ENCODE data around the gene COL6A6. TPM values are rescaled to one million over a fixed set of nuclear protein-coding genes. Genes with fewer than 3 reads are reported as not detected.

COL6A6 gene
- polyA plus RNA-seq (2011; rRNA removed) (not detected in 2 replicates), polyA minus RNA-seq (2011; rRNA and poly(A)+ RNA removed) (not detected in 2 replicates)

DNA sequence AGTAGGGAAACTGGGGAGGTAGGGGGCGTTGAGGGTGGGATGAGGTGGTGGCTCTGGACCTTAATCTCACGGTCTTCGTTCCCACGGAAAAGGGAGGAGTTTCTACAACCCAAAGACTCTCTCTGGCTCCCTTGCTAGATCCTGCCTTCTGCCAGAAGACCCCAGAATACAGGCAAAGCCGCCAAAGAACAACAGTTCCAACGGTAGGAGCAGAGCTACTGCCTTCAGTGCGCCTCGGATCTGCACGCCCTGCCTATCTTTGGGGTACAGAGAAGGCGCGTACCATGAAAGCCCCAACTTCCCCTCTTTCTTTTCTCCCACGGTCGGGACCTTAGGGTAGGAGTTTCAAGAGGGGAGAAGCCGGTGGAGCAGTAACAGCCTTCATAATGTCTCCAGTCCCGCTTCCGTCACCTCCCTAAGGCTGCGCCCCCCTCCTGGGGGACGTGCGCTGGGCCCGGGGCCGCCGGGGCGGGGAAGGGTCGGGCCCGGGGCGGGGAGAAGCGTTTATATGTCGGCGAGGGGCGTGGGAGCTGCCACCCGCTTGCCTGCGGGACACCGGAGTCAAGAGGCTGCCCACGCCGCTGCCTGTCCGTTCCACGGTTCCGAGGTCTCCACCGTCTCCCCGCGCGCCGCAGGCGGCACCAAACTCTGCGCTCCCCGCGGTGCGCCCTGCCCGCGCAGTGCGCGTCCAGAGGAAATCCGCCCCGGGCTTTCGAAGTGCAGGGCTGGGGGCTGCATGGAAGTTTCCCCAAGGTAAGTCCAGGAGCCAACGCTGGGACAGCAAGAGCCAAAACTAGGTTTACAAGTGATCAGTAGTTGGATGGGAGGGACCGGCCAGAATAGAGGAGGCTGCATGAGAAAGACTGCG lies at the start of gene COL6A6:
TSS of gene COL6A6 (plus strand) at position 533 of the 868 bp plus-strand sequence. CDS start 43,188 bp downstream, outside the sequence.
- no peak for TF ChIP-seq CTCF (IDR thresholded peaks at IDR 0.05; ENCODE audit: insufficient read depth, low read depth, low read length)
- Histone ChIP-seq H3K27me3 (ENCODE audit: control insufficient read depth, insufficient read depth, low read length) (peaks cover 2% of the 10 kb centered on the region), H3K4me3 (ENCODE audit: low read depth, low read length) (no peak within 1 kb of the TSS), H3K36me3 (ENCODE audit: control insufficient read depth, insufficient read depth, low read length) (no peaks in the 10 kb centered on the region)
- no peak for DNase-seq (ENCODE audit: low read depth)
- ChIA-PET CTCF (no interaction called here), POLR2A (no interaction called here)

DNA sequence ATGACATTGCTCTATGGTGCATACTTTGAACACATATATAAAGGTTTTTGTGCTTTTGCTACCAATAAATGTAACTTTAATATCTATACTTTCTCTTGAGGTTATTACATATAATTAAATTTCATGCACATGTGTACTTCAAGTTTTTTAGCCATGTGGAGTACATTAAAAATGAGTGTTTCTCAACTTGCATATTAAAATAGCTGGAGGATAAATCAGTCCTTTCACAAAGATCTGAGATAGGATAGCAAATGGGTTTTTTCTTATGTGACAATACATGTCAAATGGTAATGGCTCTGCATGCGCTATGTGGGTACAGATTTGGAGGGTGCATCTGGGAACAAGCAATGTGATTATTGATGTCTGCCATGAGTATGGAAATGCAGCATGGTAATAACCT lies 48.7 kb upstream of the COL6A6 start:
- no peak for TF ChIP-seq CTCF (IDR thresholded peaks at IDR 0.05; ENCODE audit: insufficient read depth, low read depth, low read length)
- no peak overlapping the region for H3K4me3 ChIP-seq (ENCODE audit: low read depth, low read length)
- POLR2A ChIA-PET = no interaction called here
- no peak for DNase-seq (ENCODE audit: low read depth)
- CTCF ChIA-PET = interaction anchor here (1.4 to 1.9 kb wide), 2 partner anchors 11 to 13 kb away, joined by 3 to 4 read pairs; no protein-coding TSS in a partner anchor
- no peaks in the 10 kb centered on the region for H3K36me3 ChIP-seq (ENCODE audit: control insufficient read depth, insufficient read depth, low read length)
- no peaks in the 10 kb centered on the region for H3K27me3 ChIP-seq (ENCODE audit: control insufficient read depth, insufficient read depth, low read length)

- DNase-seq (ENCODE audit: low read depth) = no peak
Observed at GRCh38 chr3:130470126-130470525, 46.9 kb upstream of the COL6A6 start.

GRCh38 chr3:130473416-130473815 lies 43.6 kb upstream of the COL6A6 start:
- no peak for TF ChIP-seq CTCF (IDR thresholded peaks at IDR 0.05; ENCODE audit: insufficient read depth, low read depth, low read length)
- Histone ChIP-seq H3K4me3 (ENCODE audit: low read depth, low read length) (no peak overlapping the region), H3K27me3 (ENCODE audit: control insufficient read depth, insufficient read depth, low read length) (no peaks in the 10 kb centered on the region), H3K36me3 (ENCODE audit: control insufficient read depth, insufficient read depth, low read length) (no peaks in the 10 kb centered on the region)
- no peak for DNase-seq (ENCODE audit: low read depth)
- ChIA-PET POLR2A (no interaction called here), CTCF (interaction anchor here (0.5 kb wide), 1 partner anchor 413 kb away, joined by 3 read pairs; no protein-coding TSS in a partner anchor)

More at GRCh38 chr3:130470126-130470525, 46.9 kb upstream of the COL6A6 start:
- ChIA-PET POLR2A (no interaction called here), CTCF (no interaction called here)
- Histone ChIP-seq H3K36me3 (ENCODE audit: control insufficient read depth, insufficient read depth, low read length) (no peaks in the 10 kb centered on the region), H3K27me3 (ENCODE audit: control insufficient read depth, insufficient read depth, low read length) (no peaks in the 10 kb centered on the region), H3K4me3 (ENCODE audit: low read depth, low read length) (no peak overlapping the region)
- TF ChIP-seq CTCF (IDR thresholded peaks at IDR 0.05; ENCODE audit: insufficient read depth, low read depth, low read length) = no peak

GRCh38 chr3:130480736-130481135 lies 36.2 kb upstream of the COL6A6 start:
- H3K27me3 ChIP-seq (ENCODE audit: control insufficient read depth, insufficient read depth, low read length) = no peaks in the 10 kb centered on the region
- no peaks in the 10 kb centered on the region for H3K36me3 ChIP-seq (ENCODE audit: control insufficient read depth, insufficient read depth, low read length)
- CTCF ChIA-PET = interaction anchor here (0.6 to 1.5 kb wide), 3 partner anchors 10 to 413 kb away, joined by 3 to 5 read pairs (median 3); partner anchors contain the start of gene ATP2C1
- no peak overlapping the region for H3K4me3 ChIP-seq (ENCODE audit: low read depth, low read length)
- peak; percentile 50 for TF ChIP-seq CTCF (IDR thresholded peaks at IDR 0.05; ENCODE audit: insufficient read depth, low read depth, low read length)
- no peak for DNase-seq (ENCODE audit: low read depth)
- POLR2A ChIA-PET = no interaction called here

All from BJ (cell line).